Islet of Langerhans (tissue), 1 donor: ENCODE data around the gene SRSF3.

Experiments used
- FAIRE-seq: peaks from one replicate; lab custom pipeline; 2011; peaks lifted over from hg19 to GRCh38; lab: Jason Lieb, UNC

The SRSF3 gene

DNA sequence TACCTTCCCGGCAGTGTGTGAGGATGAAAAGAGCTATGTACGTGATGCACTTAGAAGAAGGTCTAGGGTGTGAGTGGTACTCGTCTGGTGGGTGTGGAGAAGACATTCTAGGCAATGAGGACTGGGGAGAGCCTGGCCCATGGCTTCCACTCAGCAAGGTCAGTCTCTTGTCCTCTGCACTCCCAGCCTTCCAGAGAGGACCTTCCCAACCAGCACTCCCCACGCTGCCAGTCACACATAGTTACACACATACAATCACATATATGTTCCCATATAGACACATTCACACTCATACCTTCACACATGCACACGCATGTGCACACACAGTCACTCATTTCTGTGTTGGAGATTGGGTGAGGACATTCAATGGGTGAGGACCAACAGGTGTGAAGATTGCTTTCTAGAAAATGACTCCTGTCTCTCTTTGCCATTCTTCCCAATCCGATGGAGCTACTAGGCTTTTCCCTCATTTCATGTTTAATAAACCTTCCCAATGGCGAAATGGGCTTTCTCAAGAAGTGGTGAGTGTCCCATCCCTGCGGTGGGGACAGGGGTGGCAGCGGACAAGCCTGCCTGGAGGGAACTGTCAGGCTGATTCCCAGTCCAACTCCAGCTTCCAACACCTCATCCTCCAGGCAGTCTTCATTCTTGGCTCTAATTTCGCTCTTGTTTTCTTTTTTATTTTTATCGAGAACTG, 30.4 kb downstream of the SRSF3 start:
- no peak for FAIRE-seq

DNA sequence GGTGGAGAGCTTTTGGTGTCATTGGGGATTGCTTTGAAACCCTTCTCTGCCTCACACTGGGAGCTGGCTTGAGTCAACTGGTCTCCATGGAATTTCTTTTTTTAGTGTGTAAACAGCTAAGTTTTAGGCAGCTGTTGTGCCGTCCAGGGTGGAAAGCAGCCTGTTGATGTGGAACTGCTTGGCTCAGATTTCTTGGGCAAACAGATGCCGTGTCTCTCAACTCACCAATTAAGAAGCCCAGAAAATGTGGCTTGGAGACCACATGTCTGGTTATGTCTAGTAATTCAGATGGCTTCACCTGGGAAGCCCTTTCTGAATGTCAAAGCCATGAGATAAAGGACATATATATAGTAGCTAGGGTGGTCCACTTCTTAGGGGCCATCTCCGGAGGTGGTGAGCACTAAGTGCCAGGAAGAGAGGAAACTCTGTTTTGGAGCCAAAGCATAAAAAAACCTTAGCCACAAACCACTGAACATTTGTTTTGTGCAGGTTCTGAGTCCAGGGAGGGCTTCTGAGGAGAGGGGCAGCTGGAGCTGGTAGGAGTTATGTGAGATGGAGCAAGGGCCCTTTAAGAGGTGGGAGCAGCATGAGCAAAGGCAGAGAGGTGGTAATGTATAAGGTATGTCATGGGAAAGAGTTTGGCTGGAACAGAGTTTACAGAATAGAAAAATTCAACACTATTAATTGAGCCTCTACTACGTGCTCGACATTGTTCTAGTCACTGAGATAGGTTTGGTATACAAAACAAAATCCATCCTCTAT, 31.2 kb downstream of the SRSF3 start:
- no peak for FAIRE-seq

DNA sequence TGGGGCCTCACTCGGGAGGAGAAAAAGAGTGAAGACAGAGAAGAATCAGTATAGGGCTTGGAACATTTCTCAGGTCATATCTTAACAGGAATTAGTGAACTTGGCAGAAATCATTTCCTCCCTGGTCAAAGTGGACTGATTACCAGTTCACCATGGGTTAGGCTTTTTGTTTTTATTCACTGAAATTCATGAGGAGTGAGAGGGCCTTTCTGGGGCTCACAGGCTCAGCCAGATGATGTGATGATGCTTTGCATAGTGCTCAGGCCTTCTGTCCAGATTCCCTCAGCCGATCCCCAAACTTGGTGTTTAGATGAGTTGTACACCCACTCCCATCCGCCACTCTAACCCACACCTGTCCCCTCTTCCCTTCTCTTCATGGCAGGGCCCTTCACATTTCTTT, 32.5 kb downstream of the SRSF3 start:
- FAIRE-seq, result no peak

DNA sequence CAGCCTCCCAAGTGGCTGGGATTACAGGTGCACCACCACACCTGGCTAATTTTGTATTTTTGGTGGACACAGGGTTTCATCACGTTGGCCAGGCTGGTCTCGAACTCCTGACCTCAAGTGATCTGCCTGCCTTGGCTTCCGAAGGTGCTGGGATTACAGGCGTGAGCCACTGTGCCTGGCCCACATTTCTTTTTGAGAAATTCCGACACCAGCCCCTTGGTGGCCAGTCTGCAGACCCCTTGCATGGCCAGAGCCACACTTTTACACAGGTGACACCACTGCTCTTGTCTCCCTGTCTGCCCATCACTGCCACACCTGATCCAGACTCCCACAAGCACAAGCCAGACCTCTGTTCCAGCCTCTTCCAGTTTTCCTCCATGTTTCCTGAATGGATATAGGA, 33.0 kb downstream of the SRSF3 start:
- no peak for FAIRE-seq

DNA sequence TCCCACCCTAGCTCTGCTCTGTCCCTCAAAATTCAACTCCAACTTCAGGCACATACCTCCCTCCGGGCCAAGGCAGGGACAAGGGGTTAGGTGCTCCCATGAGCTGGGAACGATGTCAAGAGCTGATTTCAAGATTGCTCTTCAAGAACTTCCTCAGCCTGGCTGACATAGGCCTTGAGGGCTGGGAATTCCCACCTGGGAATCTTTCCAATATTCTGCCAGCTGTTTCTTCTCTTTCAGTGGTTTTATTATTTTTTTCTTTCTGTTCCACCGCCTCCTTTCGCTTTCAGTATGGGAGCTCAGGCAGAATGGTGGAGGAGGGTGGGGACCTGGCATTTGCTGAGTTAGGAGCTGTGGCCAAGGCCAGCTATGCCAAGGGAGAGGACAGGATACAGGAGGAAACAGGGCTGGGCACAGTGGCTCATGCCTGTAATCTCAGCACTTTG, 33.7 kb downstream of the SRSF3 start:
- no peak for FAIRE-seq

DNA sequence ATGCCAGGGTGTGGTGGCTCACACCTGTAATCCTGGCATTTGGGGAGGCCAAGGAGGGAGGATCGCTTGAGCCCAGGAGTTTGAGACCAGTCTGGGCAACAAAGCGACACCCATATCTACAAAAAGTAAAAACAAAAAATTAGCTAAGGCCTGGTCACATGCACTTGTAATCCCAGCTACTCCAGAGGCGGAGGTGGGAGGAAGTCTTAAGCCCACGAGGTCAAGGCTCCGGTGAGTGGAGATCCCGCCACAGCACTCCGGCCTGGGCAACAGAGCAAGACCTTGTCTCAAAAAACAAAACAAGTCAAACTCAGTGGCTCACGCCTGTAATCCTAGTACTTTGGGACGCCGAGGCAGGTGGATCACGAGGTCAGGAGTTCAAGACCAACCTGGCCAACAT, 35.6 kb downstream of the SRSF3 start:
- FAIRE-seq, result no peak

DNA sequence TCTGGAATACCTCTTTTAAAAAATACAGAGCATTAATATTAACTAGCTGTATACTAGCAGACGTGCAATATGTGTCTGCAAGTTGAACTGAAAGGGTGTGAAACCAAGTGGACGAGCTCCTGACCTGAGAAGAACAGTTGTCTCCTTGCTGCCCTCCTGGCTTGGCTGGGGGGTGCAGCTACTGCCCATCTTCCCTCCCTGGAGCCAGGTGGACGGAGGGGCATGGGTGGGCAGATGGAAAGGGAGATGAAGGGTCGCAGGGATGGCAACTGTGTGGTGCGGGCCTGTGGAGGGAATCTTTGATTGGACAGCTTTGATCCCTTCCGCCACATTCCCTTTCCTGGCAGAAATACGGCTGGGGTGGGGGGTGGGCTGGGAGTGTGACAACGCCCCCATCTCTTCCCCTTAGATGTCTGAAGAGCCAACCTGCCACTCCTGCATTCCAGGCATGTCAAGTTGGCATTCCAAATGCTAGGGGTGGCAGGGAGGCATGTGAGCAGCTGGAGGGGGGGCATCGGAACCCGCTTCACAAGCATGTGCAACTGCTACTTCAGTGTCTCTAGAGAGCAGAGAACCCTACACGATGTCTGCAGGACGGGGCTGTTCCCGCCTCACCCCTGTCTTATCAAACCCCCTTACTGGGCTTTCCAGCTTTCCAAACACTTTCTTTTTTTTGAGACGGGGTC, 37.3 kb downstream of the SRSF3 start:
- FAIRE-seq, result no peak

DNA sequence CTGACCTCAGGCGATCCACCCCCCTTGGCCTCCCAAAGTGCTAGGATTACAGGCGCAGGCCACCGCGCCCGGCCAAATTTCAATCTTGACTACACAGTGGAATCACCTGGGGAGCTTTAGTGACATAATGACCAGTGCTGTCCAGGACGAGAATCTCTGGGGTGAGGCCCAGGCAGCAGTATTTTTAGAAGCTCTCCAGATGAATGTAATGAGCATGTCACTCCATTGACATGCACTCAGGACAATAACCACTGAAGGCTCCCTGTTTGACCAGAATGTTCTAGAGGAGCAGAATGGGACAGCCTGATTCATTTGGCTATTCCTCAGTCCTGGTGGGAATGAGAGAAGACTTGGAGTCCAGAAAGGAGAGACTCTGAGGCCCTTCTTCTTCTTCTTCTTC, 39.2 kb downstream of the SRSF3 start:
- no peak for FAIRE-seq

DNA sequence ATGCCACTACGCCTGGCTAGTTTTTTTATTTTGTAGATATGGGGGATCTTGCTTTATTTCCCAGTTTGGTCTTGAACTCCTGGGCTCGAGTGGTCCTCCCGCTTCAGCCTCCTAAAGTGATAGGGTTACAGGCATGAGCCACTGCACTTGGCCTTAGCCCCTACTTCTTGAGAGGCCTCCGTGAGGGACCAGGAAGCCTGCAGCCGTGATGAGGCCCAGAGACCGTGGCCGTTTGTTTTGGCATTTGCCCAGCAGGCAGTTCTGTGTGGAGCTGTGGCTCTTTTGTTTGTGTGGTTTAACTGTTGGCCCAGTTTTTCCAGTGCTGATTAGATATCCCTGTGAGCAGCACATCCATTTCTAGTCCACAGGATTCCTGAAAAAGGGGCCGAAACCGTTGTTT, 39.8 kb downstream of the SRSF3 start:
- no peak for FAIRE-seq

DNA sequence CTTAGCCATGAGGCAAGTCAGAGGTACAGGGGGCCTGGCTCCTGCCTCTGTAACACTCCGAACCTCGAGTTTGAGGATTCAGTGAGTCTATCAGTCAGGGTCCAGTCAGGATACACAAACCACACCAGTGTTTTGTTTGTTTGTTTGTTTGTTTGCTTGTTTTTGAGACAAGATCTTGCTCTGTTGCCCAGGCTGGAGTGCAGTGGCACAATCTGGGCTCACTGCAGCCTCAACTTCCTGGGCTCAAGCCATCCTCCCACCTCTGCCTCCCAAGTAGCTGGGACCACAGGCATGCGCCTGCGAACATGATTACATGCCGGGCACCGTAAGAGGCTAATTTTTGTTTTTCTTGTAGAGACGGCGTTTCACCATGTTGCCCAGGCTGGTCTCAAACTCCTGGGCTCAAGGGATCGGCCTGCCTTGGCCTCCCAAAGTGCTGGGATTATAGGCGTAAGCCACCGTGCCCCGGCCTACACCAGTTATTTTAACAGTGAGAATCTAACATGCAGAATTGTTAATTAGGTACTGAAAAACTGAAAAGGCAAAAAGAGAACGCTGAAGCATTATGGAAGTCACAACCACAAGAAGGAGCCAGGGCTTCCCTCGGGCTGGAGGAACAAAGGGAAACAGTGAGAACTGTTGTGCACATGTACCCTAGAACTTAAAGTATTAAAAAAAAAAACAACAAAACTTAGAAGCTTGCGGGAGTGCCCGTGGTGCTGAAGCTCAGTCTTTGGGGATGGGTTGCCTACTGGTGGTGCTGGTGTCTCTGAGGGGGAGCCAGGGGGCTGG, 40.4 kb downstream of the SRSF3 start:
- FAIRE-seq, result no peak

DNA sequence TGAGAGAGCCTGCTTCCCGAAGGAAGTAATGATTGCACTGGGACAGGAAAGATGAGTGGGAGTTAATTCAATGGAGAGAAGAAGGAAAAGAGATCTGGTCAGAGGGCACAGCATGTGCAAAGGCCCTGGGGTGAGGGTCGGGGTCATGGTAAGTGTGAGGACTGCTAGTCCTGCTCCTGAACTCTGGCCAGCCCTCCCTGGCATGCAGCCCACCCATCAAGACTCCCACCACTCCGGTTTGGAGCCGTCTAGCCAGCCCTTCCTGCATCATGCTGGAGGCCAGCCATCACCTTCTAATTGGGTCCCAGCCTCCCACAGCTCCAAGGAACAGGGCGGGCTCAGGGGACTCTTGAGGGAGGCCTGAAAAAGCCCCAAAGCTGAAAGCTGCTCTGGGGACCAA, 42.1 kb downstream of the SRSF3 start:
- FAIRE-seq, result no peak

DNA sequence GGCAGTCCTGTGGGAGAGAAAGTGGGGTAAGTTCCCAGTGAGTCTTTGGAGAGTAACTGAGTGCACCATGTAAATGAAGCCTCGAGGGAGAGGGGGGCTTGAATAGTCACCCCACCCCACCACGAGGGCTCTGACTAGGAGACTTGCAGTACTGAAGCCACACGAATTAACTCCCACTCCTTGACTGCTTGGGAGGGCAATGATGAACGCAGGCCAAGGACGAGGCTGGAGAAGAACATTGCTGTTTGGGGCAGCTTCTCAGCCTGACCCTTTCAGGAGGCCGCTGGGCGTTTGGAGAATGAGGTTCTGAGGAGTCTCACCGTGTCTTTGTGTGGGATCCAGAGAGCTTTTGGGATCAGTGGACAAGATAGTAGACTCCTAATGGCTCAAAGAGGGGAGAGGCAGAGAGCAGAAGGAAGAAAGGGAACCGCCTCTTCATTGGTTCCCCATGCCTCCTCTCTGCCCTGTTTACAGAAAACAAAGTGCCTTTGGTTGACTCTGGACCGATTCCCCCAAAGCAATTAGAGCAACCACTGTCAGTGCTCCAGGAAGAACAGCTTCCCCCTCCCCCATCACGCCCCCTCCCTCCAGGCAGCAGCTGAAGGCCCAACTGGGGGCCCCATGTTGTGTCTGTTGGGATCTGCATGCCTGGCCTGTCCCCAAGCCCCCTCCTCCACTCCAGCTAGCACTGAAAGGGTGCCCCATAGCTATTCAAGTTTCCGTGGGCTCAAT, 42.7 kb downstream of the SRSF3 start:
- FAIRE-seq, result no peak

DNA sequence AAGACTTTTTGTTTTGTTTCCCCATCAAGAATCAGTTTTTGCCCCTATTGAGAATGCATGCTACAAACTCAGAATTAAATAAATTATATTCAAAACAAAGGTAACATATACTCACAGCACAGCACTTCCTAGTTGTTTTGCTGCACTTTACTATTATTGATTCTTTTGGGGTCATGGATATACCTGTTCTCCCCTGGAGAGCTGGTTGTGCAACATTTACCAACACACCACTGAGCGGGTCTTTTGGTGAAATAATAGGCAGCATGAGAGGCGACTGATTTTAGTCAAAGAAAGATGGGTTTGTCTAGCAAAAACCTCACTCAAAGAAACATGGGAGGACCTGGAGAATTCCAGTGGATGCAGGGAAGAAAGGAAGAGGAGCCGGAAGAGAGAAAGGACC, 44.4 kb downstream of the SRSF3 start:
- FAIRE-seq, result no peak

DNA sequence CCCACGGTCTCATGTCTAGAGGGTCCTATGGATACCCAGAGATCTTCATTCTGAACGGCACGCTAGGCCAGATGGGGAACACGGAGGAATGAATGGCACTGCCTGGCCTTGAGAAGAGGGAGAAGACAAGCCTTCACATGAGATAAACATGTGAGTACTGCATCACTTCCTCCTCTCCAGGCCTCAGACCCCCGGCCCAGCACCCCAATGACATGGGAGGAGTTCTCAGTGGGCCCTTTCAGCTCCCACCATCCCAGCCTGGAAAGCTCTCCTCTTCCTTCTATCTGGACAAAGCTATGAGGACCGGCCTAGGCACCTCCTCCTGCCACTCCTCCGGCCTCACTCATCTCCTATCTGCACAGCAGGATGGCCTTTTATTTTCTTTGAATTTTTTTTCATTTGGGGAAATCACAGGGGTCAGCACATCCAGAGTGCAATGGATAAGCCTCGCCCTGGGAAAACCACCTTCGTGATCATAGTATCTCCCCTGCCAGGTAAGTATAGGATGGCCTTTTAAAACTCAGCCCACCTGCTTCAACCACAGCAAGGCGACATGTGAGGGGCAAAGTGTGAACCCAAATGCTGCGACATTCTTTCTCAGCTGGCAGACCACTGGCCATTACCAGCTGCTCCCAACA, 45.1 kb downstream of the SRSF3 start:
- FAIRE-seq, result no peak

DNA sequence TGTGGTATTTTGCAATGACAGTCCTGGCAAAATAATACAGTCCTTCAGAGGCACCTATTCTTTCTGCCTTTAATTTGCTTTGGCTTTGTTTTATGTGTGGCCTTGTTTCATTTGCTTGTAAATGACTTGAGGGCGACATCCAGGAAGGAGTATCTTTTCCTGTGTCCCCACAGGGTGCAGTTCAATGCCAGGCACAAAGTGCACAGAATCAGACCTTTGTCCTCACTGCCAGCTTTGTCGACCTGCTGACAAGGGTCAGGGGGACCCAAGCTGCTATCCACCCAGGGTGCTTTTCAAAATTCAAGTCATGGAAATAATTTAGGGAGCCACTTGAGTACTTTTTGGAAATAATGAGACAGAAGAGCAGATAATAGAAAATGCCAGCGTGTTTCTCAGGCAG, 47.4 kb downstream of the SRSF3 start:
- no peak for FAIRE-seq

DNA sequence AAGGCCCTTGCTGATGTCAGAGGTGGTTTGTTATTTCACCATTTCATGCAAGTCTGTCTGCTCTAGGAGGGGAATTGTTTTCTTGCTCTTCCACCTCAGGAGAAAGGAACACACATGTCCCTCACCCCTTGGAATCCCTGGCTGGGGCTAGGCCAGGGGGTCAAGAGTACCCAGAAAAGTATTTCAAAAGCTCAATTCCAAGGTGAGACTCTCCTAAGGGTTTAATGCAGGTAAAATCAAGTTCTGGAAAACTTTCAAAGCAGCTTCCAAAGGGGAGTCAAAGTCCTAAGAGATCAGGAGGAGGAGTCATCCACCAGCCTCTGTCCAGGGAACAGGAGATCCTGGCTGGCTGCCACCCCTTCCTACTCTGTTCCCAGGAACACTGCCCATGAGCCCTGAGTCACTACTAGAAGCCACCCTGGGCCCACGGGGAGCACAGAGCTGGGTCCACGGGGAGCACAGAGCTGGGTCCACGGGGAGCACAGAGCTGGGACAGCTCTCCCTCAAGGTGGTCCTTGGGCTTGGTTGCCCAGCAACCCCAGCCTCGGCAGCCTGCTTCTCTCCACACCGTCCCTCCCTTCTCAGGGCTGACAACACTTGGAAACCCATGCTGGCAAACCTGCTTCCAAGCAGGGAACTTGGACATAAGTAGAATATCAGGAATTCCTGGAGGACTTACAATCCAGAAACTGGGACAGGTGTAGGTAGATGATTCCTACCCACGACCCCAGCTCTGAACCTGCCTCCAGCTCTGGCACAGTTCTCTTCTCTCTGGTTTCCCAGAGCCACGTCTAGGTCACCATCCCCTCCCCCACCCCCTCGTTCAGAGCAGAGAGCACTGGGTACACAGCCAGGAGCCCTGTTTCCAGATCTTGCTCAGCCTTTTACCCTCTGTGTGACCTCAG, 49.0 kb downstream of the SRSF3 start:
- no peak for FAIRE-seq

DNA sequence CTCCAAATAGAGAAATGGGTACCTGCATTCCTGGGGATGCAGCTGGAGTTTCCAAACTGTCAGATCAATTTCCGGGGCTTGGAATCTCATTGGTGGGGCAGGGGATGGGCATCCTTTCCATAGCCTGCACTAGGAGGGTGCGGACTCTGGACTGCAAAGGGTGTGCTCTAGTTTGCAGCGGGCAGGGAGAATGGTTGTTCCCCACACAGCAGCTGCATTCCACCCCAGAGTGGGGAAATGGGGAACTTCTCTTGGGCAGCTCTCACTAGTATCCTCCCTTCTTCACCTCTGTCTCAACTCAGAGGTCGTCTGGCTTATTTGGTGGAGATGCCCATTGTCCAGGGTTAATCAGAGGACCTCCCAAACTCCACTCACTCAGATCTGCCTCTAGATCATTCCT, 49.8 kb downstream of the SRSF3 start:
- FAIRE-seq, result no peak

DNA sequence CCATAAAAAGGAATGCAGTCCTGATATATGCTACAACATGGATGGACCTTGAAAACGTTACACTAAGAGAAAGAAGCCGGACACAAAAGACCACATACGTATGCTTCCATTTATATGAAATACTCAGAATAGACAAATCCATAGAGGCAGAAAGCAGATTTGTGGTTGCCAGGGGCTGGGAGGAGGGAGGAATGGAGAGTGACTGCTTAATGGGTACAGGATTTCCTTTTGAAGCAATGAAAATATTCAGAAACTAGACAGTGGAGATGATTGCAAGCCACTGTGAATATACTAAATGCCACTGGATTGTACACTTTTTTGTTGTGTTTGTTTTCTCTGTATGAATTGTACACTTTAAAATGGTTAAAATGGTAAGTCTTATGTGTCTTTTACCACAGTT, 54.9 kb downstream of the SRSF3 start:
- FAIRE-seq, result no peak

DNA sequence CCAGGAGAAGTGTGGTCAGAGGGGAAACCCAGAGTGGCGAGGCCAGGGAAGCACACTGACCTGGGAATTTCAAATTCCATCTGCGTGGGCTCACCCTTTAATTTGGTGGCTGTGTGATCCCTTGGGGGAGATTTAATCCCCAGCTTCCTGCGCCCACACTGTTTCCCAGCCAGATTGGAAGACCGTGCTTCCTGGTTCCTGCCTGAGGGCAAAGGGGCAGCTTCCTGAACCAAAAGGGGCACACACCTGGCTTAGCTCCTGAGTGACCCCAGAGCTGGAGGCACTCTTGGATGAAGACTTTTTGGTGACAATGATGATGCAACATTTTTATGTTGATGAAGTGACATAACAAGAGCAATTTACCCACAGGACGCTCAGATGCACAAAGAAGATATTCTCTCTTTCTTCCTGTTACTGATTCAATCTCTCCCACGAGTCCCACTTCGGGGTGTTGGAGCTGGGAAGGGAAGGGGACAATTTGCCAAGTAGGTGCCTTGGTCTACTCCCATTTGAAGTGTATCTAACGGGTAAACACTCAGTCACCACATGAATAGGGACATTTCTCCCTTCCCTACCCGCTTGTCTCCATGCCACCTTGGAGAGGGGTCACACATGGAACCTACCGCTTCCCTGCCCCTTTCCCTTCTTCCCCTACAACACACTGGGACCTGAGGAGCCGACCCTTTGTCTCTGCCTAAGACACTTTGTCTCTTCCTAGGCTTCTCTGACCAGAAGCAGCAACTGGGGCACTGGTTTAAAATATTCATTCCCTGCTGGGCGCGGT, 55.7 kb downstream of the SRSF3 start:
- FAIRE-seq, result no peak
